ENCODE data around the gene NTN1.

NTN1 gene

GRCh38 chr17:9200699-9201359 lies 179.5 kb downstream of the NTN1 start:
- Histone ChIP-seq H3K4me3 (IDR thresholded peaks at IDR 0.05; ENCODE audit: insufficient read depth, low read depth, low read length) (no peak overlapping the region), H3K4me1 (ENCODE audit: low read depth, poor library complexity, severe bottlenecking) (no peaks in the 10 kb centered on the region), H3K9ac (no peak overlapping the region), H3K27ac (no peak overlapping the region), H3K4me2 (no peak overlapping the region), H3K36me3 (ENCODE audit: insufficient read depth) (no peaks in the 10 kb centered on the region), H4K20me1 (ENCODE audit: insufficient read depth) (no peaks in the 10 kb centered on the region), H3K79me2 (ENCODE audit: insufficient read depth, low read depth) (no peaks in the 10 kb centered on the region), H3K27me3 (ENCODE audit: insufficient read depth, low read depth) (no peaks in the 10 kb centered on the region), H2AFZ (ENCODE audit: low read depth) (no peak overlapping the region)
- no peak for TF ChIP-seq CTCF (conservative IDR thresholded peaks at IDR 0.05; ENCODE audit: low read depth, low read length)

GRCh38 chr17:9202532-9202931 lies 181.2 kb downstream of the NTN1 start:
- H3K27me3 ChIP-seq (ENCODE audit: insufficient read depth, low read depth): no peaks in the 10 kb centered on the region
- H3K27ac ChIP-seq: no peak overlapping the region
- H2AFZ ChIP-seq (ENCODE audit: low read depth): no peak overlapping the region
- H3K79me2 ChIP-seq (ENCODE audit: insufficient read depth, low read depth): no peaks in the 10 kb centered on the region
- H3K4me3 ChIP-seq (IDR thresholded peaks at IDR 0.05; ENCODE audit: insufficient read depth, low read depth, low read length): no peak overlapping the region
- no peaks in the 10 kb centered on the region for H4K20me1 ChIP-seq (ENCODE audit: insufficient read depth)
- TF ChIP-seq CTCF (conservative IDR thresholded peaks at IDR 0.05; ENCODE audit: low read depth, low read length): no peak
- H3K4me2 ChIP-seq: no peak overlapping the region
- H3K9ac ChIP-seq: no peak overlapping the region
- no peaks in the 10 kb centered on the region for H3K36me3 ChIP-seq (ENCODE audit: insufficient read depth)
- no peaks in the 10 kb centered on the region for H3K4me1 ChIP-seq (ENCODE audit: low read depth, poor library complexity, severe bottlenecking)

- Histone ChIP-seq H3K4me3 (IDR thresholded peaks at IDR 0.05; ENCODE audit: insufficient read depth, low read depth, low read length) (no peak overlapping the region), H4K20me1 (ENCODE audit: insufficient read depth) (no peaks in the 10 kb centered on the region), H2AFZ (ENCODE audit: low read depth) (no peak overlapping the region), H3K27me3 (ENCODE audit: insufficient read depth, low read depth) (no peaks in the 10 kb centered on the region), H3K79me2 (ENCODE audit: insufficient read depth, low read depth) (no peaks in the 10 kb centered on the region), H3K4me1 (ENCODE audit: low read depth, poor library complexity, severe bottlenecking) (no peaks in the 10 kb centered on the region), H3K27ac (no peak overlapping the region), H3K4me2 (no peak overlapping the region), H3K36me3 (ENCODE audit: insufficient read depth) (no peaks in the 10 kb centered on the region), H3K9ac (no peak overlapping the region)
- TF ChIP-seq CTCF (conservative IDR thresholded peaks at IDR 0.05; ENCODE audit: low read depth, low read length): no peak
Observed at GRCh38 chr17:9203771-9204425, 182.6 kb downstream of the NTN1 start.

- Histone ChIP-seq H3K27me3 (ENCODE audit: insufficient read depth, low read depth) (no peaks in the 10 kb centered on the region), H3K27ac (no peak overlapping the region), H3K79me2 (ENCODE audit: insufficient read depth, low read depth) (no peaks in the 10 kb centered on the region), H4K20me1 (ENCODE audit: insufficient read depth) (no peaks in the 10 kb centered on the region), H2AFZ (ENCODE audit: low read depth) (no peak overlapping the region), H3K4me1 (ENCODE audit: low read depth, poor library complexity, severe bottlenecking) (no peaks in the 10 kb centered on the region), H3K4me3 (IDR thresholded peaks at IDR 0.05; ENCODE audit: insufficient read depth, low read depth, low read length) (no peak overlapping the region), H3K9ac (no peak overlapping the region), H3K4me2 (no peak overlapping the region), H3K36me3 (ENCODE audit: insufficient read depth) (no peaks in the 10 kb centered on the region)
- no peak for TF ChIP-seq CTCF (conservative IDR thresholded peaks at IDR 0.05; ENCODE audit: low read depth, low read length)
Observed at GRCh38 chr17:9204637-9205329, 183.5 kb downstream of the NTN1 start.

Measured in KMS-11 (cell line).